ENCODE data around the gene SLC9A6.

The SLC9A6 gene

DNA sequence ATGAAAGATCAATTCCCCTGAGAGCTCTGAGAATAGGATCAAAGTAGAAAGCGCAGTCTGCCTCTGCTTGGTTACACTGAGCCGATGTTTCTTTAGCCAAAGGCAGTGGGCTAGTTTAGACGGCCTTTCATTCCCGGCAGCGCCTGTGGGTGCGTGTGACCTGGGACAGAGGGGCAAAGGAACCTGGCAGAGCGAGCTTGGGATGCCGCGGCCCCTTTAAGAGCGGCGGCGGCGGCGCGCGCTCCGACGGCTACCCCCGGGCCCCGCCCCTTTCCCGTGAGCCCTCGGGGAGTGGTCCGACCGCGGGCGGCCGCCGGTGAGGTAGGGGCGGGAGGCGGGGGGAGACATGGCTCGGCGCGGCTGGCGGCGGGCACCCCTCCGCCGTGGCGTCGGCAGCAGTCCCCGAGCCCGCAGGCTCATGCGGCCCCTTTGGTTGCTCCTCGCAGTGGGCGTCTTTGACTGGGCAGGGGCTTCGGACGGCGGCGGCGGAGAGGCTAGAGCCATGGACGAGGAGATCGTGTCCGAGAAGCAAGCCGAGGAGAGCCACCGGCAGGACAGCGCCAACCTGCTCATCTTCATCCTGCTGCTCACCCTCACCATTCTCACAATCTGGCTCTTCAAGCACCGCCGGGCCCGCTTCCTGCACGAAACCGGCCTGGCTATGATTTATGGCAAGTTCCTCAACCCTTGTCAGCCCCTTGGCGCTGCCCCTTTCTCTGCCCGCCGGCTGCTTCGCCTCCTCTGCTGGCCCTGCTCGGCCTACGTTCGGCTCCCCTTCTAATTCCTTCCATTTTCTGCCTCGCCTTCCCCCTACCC lies at the start of gene SLC9A6:
Gene SLC9A6, plus strand, starts transcription at position 279 of the 816 bp plus-strand sequence. Its CDS starts 224 bp downstream, at position 503.
- DNase-seq: peak; percentile 41

DNA sequence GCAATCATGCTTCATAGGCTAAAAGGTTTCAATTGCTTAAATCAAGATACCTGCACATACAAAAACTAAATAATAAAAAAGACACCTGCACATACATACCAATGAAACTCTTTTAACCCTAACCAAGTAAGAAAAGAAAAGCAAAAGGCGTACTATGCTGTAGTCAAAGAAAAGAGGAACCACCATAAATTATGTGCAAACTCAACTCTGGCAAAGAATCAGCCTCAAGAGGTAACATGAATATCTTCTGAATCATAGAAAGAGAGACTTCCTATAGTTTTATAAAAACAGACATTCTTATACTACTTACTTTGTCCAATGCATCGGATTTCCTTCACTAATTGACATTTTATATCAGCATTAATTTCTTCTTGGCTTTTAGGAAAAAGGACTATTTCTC lies 40.7 kb upstream of the SLC9A6 start:
- DNase-seq: no peak

DNA sequence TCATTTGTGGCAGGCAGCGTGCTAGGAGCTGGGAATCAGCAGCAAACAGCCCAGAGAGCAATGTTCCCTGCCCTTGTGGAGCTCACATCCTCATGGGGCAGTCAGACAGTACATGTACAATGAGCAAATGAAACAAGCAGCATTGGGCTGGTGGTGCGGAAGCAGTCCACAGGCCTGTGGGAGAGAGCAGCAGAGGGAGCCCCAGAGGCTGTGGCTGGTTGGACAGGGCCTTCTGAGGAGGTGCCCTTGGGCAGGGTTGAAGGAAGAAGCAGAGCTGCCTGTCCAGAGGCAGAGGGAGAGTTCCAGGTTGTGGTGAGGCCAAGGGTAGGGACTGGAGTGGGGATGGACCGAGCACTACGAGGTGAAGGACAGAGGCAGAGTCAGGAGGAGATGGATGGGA lies 33.9 kb upstream of the SLC9A6 start:
- DNase-seq: no peak

DNA sequence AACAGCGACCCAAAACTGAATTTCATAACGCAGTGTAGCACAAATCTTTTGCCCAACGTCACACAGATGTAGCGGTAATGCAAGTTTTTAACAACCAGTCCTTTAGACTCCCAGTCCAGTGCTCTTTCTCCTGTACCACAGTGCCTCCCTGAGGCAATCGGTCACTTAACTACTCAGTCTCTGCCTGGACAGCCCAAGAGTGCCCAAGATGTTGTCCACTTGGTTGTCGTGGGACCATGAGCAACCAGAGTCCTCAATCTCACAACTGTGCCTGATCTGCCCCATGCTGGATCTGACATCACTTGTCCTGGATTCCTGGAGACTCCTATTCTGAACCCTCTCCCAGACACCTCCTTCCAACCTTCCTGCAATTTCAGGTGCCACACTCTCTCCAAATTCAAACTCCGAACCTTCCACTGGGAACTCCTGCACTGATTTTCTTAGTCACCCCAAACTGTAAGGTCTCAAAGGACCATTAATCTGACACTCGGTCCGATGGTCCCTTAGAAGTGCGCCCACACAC lies 12.1 kb upstream of the SLC9A6 start:
- DNase-seq: no peak

DNA sequence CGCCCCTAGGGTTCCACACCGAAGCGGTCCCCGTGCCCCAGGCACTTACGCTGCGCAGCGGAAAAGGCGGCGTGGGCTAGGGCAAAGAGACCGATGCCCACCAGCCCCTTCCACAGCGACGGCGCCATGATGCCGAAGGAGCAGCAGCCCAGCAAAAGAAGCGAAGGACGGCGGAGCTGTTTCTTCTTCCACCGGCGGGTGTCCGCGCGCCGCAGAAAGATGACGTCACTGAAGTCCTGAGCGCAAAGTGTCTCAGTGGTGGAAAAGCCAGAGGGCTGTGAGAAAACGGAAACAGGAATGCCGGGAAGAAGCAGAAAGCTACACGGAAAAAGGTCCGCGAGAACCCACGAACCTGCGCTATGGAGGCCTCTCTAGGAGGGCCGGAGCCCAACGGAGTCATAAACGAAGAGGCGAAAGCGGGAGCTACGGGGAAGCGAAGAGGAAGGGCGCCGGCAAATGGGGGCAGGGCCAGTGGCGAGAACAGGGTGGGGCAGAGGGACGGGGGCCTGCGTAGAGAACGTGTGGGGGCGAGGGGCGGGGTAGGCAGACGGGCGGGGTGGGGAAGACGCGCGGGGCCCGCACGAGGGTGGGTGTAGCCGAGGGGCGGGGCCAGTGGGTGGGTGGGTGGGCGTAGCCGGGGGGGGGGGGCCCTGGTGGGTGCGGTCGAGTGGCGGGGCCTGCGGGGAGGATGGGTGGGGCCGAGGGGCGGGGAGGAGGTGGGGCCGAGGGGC lies 11.5 kb upstream of the SLC9A6 start, which contains the start of gene MMGT1:
Gene MMGT1, minus strand, starts transcription at position 441 of the 731 bp plus-strand sequence. Its CDS starts 313 bp downstream, at position 128.
- DNase-seq: peak; percentile 82

DNA sequence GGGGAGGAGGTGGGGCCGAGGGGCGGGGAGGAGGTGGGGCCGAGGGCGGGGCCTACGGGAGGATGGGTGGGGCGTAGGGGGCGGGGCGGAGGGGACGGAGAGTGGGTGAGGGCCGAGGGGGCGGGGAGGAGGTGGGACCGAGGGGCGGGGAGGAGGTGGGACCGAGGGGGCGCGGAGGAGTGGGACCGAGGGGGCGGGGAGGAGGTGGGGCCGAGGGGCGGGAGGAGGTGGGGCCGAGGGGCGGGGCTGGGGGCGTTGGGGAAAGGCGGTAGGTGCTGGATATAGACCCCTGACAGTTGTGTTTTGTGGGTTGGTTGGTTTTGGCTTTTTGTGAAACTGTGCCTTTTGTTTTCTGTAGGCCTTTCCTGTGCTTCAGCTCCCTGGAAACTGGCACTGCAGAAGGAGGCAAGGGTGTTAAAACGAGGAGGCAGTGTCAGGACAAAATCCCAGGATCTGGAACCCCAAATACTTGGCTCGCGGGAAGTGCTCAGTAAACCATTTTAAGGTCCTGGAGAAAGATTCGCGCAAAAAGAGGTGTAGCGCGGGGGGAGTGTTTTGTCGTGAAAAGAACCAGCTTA lies 10.9 kb upstream of the SLC9A6 start:
- DNase-seq: peak; percentile 67

DNA sequence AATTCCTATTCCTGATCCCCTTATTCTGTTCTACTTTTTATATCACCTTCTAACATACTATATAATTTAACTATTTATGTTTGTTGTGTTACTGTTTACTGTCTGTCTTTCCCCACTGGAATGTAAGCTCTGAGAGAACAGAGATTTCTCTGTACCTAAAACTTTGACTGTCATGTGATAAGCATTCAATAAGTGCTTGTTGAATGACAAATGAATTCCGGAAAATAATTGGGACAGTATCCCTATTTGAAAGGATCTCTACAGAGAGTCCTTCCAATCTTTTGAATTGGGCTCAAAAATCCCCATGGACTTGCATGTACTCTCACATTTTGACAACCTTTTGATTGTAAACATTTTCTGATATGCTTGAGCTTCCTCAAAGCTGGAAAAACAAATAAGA lies 9.8 kb upstream of the SLC9A6 start:
- DNase-seq: no peak

DNA sequence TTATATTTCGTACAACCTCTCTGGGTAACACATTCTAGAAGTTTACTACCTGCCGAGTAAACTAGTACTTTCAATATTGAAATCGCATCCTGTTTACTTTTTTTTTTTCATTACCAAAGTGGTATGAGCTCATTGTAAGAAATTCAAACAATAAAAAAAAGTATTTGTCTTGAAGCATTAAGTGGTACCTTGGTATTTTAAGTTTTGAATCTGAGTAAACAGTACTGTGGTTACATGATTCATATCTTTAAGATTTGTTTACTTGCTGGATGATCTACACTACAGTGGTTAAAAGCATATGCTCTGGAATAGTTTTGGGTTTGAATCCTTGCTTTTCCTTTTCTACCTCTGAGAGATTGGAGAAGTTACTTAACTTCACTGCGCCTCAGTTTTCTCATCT lies 7.6 kb upstream of the SLC9A6 start:
- no peak for DNase-seq

DNA sequence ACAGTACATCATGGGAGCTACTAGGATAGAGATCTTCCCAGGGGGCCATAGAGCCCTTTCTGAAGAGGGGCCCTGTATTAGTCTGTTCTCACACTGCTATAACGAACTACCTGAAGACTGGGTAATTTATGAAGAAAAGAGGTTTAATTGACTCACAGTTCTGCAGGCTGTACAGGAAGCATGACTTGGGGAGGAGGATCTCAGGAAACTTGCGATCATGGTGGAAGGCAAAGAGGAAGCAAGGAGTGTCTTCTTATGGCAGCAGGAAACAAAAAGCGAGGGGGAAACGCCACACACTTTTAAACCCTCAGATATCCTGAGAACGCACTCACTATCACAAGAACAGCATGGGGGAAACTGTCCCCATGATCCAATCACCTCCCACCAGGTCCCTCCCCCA lies 4.2 kb upstream of the SLC9A6 start:
- no peak for DNase-seq

DNA sequence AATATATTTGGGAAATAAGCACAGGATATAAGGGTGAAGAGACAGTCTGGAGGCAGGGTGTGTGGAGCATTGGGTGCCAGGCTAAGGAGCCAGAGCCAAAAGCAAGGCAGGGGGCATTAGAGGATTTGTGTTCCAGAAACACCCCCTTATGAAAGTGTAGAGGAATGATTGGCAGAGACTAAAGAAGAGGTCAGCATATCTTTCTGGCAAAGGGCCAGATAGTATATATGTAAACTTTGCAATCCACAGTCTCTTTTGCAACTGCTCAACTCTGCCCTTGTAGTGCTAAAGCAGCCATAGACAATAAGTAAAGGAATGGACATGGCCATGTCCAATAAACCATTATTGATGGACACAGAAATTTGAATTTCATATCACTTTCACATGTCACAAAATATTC lies 3.6 kb upstream of the SLC9A6 start:
- no peak for DNase-seq

DNA sequence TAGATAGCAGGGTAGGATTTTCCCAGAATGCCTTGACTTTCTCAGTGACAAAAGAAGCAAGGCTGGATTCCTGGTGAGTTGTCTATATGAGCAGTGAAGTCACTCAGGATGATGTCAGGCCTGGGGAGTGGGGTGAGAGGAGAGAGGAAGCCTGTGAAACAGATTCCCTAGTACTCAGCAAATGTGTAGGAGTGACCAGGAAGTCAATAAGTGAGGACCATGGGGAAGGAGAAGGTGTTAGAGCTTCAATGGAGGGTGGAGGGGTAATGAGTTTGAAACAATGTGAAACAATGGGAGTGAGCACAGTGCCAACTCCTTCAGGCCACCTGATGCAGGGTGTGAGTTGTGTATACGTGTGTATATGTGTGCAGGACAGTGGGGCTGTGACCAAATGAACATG lies 2.4 kb upstream of the SLC9A6 start:
- DNase-seq: no peak

DNA sequence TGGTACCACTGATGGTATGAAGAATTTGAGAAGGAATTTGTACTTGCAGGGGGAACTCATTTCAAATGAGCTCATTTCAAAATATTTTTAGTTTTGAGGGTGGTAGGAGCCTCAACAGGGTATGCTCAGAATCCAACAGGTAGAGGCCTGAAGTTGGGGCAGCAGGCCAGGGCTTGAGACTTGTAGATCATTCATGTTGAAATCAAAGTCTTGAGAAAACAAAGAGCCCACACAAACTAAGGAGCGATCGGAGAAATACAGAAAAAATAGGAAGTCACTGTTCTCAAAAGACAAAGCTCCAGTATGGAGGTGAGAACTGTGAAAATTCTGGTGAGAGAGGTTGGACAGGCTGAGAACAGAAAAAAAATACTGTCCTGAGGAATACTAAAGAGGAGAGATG lies 979 bp upstream of the SLC9A6 start:
- no peak for DNase-seq

DNA sequence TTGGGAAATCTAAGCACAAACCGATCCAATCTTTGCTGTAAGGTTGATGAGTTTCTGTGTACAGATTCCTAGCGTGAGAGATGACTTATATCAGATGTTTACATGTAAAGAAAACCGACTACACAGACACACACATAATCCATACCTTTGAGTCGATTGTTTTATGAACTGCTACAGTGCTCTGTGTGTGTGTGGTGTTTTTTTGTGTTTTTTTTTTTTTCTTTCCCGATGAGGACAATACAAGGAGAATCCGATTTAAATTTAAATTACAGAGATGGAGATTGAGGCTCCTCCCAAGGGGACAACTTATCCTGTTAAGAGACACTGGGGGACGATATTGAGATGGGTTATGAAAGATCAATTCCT lies 461 bp upstream of the SLC9A6 start:
- no peak for DNase-seq

DNA sequence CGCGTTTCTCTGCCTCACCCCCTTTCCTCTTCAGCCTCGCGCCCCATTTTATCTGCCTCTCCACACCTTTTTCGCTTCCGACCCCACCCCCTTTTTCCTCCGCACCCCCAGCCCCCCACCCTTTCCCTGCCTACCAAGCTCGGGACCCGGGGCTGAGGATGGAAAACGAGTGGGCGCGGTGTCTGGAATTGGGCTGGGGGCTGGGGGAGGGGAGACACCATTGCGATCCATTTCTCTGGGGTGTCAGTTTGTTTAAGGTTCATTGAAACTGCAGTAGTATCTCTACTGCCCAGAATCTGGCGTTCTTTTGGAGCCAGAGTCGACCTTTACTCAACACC lies 707 bp downstream of the SLC9A6 start:
- DNase-seq: no peak

DNA sequence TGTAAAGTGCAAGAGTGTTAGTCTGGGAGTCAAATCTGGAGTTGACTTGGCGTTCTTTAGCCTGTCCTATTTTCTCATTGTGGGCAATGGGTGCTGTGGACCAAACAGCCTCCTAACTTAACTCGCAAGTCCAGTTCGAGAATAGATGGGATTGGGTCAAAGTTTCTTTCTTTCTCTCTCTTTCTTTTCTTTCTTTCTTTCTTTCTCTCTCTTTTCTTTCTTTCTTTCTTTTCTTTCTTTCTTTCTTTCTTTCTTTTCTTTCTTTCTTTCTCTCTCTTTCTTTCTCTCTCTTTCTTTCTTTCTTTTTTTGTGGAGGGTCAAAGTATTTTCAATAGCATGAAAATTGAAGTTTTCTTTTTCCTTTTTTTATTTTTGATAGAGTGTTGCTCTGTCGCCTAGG lies 3.0 kb downstream of the SLC9A6 start:
- DNase-seq: no peak

DNA sequence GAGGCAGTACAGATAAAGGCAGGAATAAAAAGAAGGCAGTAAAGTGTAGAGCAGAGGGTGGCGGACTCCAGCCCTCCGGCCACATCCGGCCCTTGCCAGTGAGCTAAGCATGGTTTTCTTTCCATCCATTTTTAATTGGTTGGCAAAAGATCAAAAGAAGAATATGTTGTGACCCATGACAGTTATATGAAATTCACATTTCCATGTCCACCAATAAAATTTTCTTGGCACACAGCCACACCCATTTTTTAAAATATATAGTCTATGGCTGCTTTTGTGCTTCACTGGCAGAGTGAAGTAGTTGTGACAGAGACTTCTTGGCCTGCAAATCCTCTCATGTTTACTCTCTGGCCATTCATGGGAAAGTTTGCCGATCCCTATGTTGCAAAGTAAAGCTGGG lies 29.8 kb downstream of the SLC9A6 start:
- no peak for DNase-seq

DNA sequence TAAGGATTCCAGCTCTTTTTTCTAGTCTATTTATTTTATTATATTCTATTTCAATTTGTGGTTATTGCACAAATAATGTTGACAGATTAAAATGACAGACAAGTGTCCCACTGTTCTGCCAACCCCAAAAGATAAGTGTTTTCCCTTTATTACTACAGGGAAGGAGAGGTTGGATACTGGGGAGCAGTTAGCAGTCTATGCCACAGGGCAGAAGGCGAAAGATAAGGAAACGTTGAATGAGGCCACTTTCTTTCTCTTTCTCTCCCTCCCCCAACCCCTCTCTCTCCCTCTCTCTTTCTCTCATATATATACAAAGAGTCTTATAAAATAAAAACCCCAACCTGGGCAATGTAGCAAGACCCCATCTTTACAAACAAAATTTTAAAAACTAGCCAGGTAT lies 31.6 kb downstream of the SLC9A6 start:
- no peak for DNase-seq

DNA sequence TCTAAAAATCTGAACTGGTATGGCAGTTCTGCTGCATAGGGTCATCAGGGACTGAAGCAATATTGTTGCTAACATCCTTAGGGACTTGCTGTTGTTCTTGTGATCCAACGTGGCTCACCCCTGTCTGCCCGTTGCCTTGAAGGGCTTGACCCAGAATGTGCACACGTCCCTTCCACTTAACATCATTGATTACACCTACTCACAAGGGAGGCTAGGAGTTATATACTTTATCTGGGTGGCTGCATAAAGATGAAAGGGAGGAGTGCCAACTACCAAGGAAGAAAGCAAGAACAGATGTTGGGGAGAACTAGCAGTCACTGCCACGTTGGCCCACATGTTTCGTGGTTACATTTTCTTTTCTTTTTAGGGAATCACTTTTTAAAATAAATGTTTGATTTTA lies 34.0 kb downstream of the SLC9A6 start:
- no peak for DNase-seq

DNA sequence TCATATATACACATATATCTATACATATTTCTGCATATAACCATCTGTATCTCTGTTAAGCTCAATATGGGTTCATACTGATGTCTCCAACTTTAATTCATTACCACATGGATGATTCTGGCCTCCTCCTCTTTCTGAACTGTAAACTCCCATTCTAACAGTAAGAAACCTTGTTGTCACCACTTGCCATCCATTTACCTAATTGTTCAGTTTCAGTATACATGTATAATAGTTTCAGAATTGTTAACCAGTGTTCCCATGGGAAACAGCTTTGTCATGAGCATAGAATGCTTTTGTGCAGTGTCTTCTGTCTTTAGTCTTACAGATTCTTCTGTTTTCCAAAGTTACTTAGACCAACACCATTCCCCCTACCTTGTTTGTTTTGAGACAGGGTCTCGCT lies 35.9 kb downstream of the SLC9A6 start:
- no peak for DNase-seq

DNA sequence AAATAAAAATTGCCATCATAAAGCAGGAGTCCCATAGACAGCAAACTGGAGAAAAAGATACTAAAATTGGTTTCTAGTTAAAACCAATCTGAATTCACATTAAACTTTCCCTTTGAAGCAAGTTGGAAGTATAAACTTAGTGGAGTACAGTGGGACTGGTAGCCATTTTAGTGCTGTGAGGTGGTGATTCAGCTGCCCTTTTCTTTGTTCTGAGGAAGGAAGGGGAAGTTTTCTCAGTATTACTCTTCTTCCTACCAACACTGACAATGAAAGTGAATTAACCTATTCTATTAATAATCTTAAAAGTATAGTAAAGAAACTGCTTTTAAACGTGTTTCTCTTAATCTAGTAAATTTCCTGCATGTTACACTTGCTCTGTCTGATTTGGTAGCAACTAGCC lies 36.7 kb downstream of the SLC9A6 start:
- no peak for DNase-seq

DNA sequence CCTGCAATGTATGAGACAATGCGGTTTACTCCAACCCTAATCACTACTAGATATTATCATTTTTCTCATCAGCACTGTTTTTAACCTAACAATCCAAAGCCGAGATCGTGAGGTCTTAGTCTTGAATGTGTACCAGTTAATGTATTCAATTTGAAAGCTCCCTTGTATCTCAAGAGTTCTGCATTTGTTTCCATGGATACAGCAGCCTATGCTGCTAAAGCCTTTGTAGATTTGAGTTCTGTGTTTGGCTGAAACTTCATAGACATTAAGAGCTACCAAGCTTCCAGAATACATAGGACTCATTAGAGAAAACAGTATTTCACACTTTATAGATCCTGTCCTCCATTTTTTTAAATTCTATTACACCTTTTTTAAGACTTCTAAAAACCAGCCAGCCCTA lies 39.9 kb downstream of the SLC9A6 start:
- DNase-seq: no peak

DNA sequence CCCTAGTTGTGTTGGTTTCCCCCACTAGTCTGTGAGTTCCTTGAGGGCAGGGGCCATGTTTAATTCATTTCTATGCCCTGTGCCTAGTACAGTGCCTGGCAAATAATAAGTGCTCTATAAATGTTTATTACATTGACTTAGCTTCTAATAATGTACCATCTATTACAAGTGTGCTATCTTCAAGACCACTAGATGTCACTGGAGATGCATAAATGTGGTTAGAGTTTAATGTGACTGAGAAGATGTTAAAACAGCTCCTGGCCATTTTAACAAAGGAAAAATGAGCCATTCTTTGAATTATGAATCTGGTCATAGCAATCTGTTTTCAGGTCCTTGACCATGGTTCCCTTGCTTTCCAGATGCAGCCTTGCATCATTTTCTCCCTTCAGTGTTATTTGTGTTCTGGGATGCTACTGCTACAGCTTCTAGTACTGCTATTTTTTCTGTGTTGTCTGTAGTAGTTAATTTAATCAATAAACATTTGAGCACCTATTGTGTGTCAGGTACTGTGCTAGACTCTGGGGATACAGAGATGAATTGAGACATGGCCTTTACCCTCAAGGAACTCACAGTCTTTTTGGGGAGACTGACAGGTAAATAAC lies 43.2 kb downstream of the SLC9A6 start:
- DNase-seq: peak; percentile 66

DNA sequence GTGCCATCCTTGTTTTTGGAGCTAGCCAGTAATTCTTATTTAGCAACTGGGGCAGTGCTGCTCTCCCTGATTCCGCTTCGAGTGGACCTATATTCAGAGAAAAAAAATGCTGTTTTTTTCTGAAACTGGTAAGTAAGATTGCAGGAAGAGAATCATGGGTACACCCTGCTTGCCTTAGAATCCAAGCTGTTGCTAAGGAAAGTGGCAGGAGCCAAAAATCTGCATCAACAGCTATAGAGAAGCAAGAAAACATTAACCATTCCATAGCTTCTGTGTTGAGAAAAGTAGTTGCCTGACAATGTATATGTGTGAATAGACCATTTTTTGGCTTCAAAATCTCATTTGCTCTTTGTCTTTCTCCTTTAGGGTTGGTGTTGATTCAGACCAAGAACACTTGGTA lies 44.5 kb downstream of the SLC9A6 start:
- no peak for DNase-seq
